Measurements from ENCODE around the gene MPND. TPM values are rescaled to one million over a fixed set of nuclear protein-coding genes. Genes with fewer than 3 reads are reported as not detected.

Gene MPND
- total and polyA plus RNA-seq, 10 of the 15 experiments (the other 5 are each of a cell fraction or from before 2014, with no cell fraction given), result 0.79 to 18.3 (median 6.0) TPM

DNA sequence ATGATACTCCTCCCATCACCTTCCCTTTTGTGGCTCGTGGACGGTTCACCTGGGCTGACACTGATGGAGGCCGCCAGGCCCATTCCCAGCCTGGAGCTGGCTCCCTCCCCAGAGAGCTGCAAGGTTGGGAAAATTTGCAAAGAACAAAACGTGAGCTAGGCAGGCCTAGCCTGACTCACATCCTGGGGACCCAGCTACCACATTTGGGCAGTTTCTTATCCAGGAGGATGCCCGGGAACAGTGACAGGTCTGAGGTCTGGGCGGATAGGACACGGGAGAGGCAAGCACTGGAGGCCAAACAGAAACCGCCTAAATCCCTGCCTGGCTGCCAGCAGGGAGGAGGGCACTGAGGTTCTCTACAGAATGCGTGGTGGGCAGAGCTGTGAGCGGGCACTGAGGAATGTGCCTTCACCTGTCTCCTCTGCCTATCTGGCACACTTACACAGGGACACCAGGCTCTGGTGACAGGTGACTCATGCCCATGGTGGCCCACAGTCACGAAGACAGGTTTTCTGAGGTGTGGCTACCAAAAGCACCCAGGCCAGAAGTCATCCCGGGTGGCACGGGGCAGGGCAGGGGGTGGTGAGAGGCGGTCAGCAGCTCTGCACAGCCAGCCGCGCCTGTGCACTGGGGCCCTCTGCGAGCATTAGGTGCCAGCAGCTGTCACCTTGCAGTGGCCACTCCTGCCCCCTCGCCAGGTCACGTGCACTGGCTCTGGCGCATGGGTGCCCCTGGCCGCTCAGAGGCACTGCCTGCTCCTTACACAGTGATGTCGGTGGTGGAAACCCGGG lies 33.8 kb downstream of the MPND start:
- 92% methylated on average over 23 of the region's 23 CpGs for WGBS (ENCODE audit: insufficient coverage, insufficient replicate concordance, low lambda C conversion rate, missing lambda C conversion rate)
- H3K27ac ChIP-seq (ENCODE audit: control insufficient read depth, insufficient read depth), result peak overlapping the region; percentile 93
- FAIRE-seq (no peak), ATAC-seq (no peak), DNase-seq (ENCODE audit: low read depth, low spot score) (no peak)
- BruUV-seq (replicated peaks), result no TSS peak
- H3K4me1 ChIP-seq (ENCODE audit: control insufficient read depth, insufficient read depth, low read length), result peaks cover 85% of the 10 kb centered on the region
- H2AFZ ChIP-seq (ENCODE audit: control insufficient read depth, low read depth, low read length), result no peak overlapping the region
- in situ Hi-C loops (cut with MboI) (no loop called here), intact Hi-C loops (cut with micrococcal nuclease; ENCODE audit: unreplicated experiment) (no loop called here)
- ChIA-PET RAD21 (ENCODE audit: unreplicated experiment) (interaction anchor here (1.1 to 1.4 kb wide), 2 partner anchors 18 to 25 kb away, joined by 3 to 5 read pairs; partner anchors contain the start of gene CHAF1A), CTCF (interaction anchor here (1.0 to 2.9 kb wide), 9 partner anchors 9 to 38 kb away, joined by 3 to 24 read pairs (median 5); partner anchors contain the start of genes CHAF1A and SH3GL1), POLR2A (interaction anchor here (0.7 to 9.4 kb wide), 7 partner anchors 17 to 351 kb away, joined by 3 to 110 read pairs (median 5); partner anchors contain the start of genes EBI3 and SH3GL1), SMC1A (ENCODE audit: uncharacterized antibody, unreplicated experiment) (interaction anchor here (0.7 to 4.1 kb wide), 3 partner anchors 17 to 234 kb away, joined by 3 to 27 read pairs (median 3); no protein-coding TSS in a partner anchor)
- H3K9me3 ChIP-seq (replicated peaks; ENCODE audit: control insufficient read depth, insufficient read depth, low read length), result no peaks in the 10 kb centered on the region
- peaks cover 91% of the 10 kb centered on the region for H3K79me2 ChIP-seq (ENCODE audit: control insufficient read depth, insufficient read depth, low read length)
- no peaks in the 10 kb centered on the region for H3K27me3 ChIP-seq (replicated peaks in 1 of 2; ENCODE audit: control insufficient read depth in 2 of 2, insufficient read depth in 2 of 2, low read length in 1 of 2)
- H3K36me3 ChIP-seq (ENCODE audit: control insufficient read depth in 2 of 2, insufficient read depth in 2 of 2, low read length in 1 of 2), result peaks cover 5 to 16% of the 10 kb centered on the region in 2 experiments; a peak in 3 of 4 replicates
- H4K20me1 ChIP-seq (ENCODE audit: control insufficient read depth, insufficient read depth), result no peaks in the 10 kb centered on the region
- H3K9ac ChIP-seq (ENCODE audit: control insufficient read depth, insufficient read depth, low read length), result peak overlapping the region; percentile 77
- no peak for TF ChIP-seq BCL3 (IDR thresholded peaks at IDR 0.05; ENCODE audit: borderline replicate concordance, insufficient read depth, low read depth, low read length, poor library complexity, severe bottlenecking)
- TF ChIP-seq SP1 (IDR thresholded peaks at IDR 0.05; ENCODE audit: low read depth, low read length), result no peak
- TF ChIP-seq, protein P1, sequence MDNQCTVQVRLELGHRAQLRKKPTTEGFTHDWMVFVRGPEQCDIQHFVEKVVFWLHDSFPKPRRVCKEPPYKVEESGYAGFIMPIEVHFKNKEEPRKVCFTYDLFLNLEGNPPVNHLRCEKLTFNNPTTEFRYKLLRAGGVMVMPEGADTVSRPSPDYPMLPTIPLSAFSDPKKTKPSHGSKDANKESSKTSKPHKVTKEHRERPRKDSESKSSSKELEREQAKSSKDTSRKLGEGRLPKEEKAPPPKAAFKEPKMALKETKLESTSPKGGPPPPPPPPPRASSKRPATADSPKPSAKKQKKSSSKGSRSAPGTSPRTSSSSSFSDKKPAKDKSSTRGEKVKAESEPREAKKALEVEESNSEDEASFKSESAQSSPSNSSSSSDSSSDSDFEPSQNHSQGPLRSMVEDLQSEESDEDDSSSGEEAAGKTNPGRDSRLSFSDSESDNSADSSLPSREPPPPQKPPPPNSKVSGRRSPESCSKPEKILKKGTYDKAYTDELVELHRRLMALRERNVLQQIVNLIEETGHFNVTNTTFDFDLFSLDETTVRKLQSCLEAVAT (IDR thresholded peaks at IDR 0.05), result 0 out of 2 replicates have a peak, but pooled peaks have one; percentile 52
- TF ChIP-seq ZZZ3 (IDR thresholded peaks at IDR 0.05; ENCODE audit: control insufficient read depth, insufficient read length, low read depth), result no peak
- TF ChIP-seq BMI1 (IDR thresholded peaks at IDR 0.05; ENCODE audit: borderline replicate concordance), result no peak
- no peak for TF ChIP-seq ZNF274 (IDR thresholded peaks at IDR 0.05; ENCODE audit: insufficient read depth, insufficient read length)
- H3K4me3 ChIP-seq, result peak overlapping the region; percentile 52; the same call in 1 of the 2 replicates
- H3K4me2 ChIP-seq (ENCODE audit: control insufficient read depth, insufficient read depth), result peak overlapping the region; percentile 93

Measured in GM12878 (cell line).